IMR-90 (cell line): ENCODE data around the gene KLK5. TPM values are rescaled to one million over a fixed set of nuclear protein-coding genes. Genes with fewer than 3 reads are reported as not detected.

Experiments used
- ATAC-seq: fragments of 200-7000 bp; cut with Tn5 transposase; 2 replicates; pipeline ENCODE4 v1.9.1; 2020; ENCODE audit warnings: low read depth, mild to moderate bottlenecking, moderate library complexity
- BruUV-seq: library from RNA; stranded (reverse); fragments of 400-500 nt; replicated peaks from 2 replicates; lab custom pipeline; 2021; lab: Mats Ljungman, UMichigan
- CTCF ChIA-PET: fragments of 300-600 bp; formaldehyde crosslinking; extraction: SDS; loops from one replicate; lab custom pipeline; 2021; ENCODE audit warnings: antibody characterized with exemption; lab: Yijun Ruan, JAX
- POLR2A ChIA-PET: fragments of 300-600 bp; sonication (Branson Sonifier 250); formaldehyde crosslinking; loops from one replicate; lab custom pipeline; 2022; ENCODE audit warnings: antibody characterized with exemption; ENCODE audit not compliant: unreplicated experiment; lab: Charles Lee
- DNase-seq: peaks from one replicate; pipeline ENCODE4 v3.0.0; 2013
- H2AFZ ChIP-seq: replicated peaks from 2 replicates; pipeline ENCODE3; 2013; ENCODE audit warnings: low read length, mild to moderate bottlenecking; ENCODE audit not compliant: poor library complexity
- H2AK5ac ChIP-seq: 2 replicates; pipeline ENCODE4 v1.6.1; 2013; ENCODE audit warnings: low read depth, low read length, inconsistent platforms
- H2AK9ac ChIP-seq: replicated peaks from 2 replicates; pipeline ENCODE3; 2013; ENCODE audit warnings: mild to moderate bottlenecking, low read depth, low read length, moderate library complexity; ENCODE audit not compliant: poor library complexity
- H2BK120ac ChIP-seq: 2 replicates; pipeline ENCODE4 v1.6.1; 2013; ENCODE audit warnings: low read depth, low read length, inconsistent platforms
- H2BK15ac ChIP-seq: 3 replicates; pipeline ENCODE4 v1.6.1; 2013; ENCODE audit warnings: low read depth, low read length, inconsistent platforms
- H2BK20ac ChIP-seq: 2 replicates; pipeline ENCODE4 v1.6.1; 2013; ENCODE audit warnings: low read depth, mild to moderate bottlenecking, inconsistent platforms, low read length, moderate library complexity
- H2BK5ac ChIP-seq: 2 replicates; pipeline ENCODE4 v1.6.1; 2013; ENCODE audit warnings: mild to moderate bottlenecking, low read depth, low read length, inconsistent platforms; ENCODE audit not compliant: poor library complexity, severe bottlenecking
- H3K14ac ChIP-seq: replicated peaks from 2 replicates; pipeline ENCODE4 v1.6.1; 2013; ENCODE audit warnings: low read depth, low read length, inconsistent platforms
- H3K18ac ChIP-seq: 2 replicates; pipeline ENCODE4 v1.6.1; 2013; ENCODE audit warnings: low read depth, low read length, control low read depth
- H3K23ac ChIP-seq: 2 replicates; pipeline ENCODE4 v1.6.1; 2013; ENCODE audit warnings: low read depth, low read length, inconsistent platforms
- H3K27ac ChIP-seq: 2 replicates; pipeline ENCODE4 v1.5.1; 2013; ENCODE audit warnings: mild to moderate bottlenecking, control low read depth, low read length; ENCODE audit not compliant: insufficient read depth
- H3K27me3 ChIP-seq: 2 replicates; pipeline ENCODE4 v1.6.1; 2013; ENCODE audit warnings: low read length; ENCODE audit not compliant: control insufficient read depth, insufficient read depth
- H3K36me3 ChIP-seq: 2 replicates; pipeline ENCODE4 v1.6.1; 2013; ENCODE audit warnings: low read length, mixed read lengths; ENCODE audit not compliant: control insufficient read depth, insufficient read depth
- H3K4ac ChIP-seq: 2 replicates; pipeline ENCODE4 v1.6.1; 2013; ENCODE audit warnings: low read depth, low read length, inconsistent platforms
- H3K4me1 ChIP-seq: 2 replicates; pipeline ENCODE4 v1.6.1; 2013; ENCODE audit warnings: low read length, mixed read lengths; ENCODE audit not compliant: control insufficient read depth, insufficient read depth
- H3K4me2 ChIP-seq: 2 replicates; pipeline ENCODE4 v1.6.1; 2013; ENCODE audit warnings: low read depth, mild to moderate bottlenecking, control low read depth, low read length, moderate library complexity
- H3K4me3 ChIP-seq: 2 replicates; pipeline ENCODE4 v1.5.1; 2013; ENCODE audit warnings: low read depth, mild to moderate bottlenecking, control low read depth, low read length, moderate library complexity; ENCODE audit not compliant: insufficient read depth
- H3K56ac ChIP-seq: 2 replicates; pipeline ENCODE4 v1.6.1; 2013; ENCODE audit warnings: low read length, inconsistent platforms; ENCODE audit not compliant: insufficient read depth; ENCODE audit errors: extremely low read depth
- H3K79me1 ChIP-seq, 2 experiments: 2 replicates each; pipeline ENCODE4 v1.6.1; 2013; ENCODE audit warnings: low read length in 2 of 2, inconsistent platforms in 1 of 2, low read depth in 1 of 2
- H3K9ac ChIP-seq: 2 replicates; pipeline ENCODE4 v1.6.1; 2013; ENCODE audit warnings: low read depth, low read length, control low read depth
- H3K9me1 ChIP-seq: 2 replicates; pipeline ENCODE4 v1.6.1; 2013; ENCODE audit warnings: low read length, inconsistent platforms; ENCODE audit not compliant: insufficient read depth
- H3K9me3 ChIP-seq: 2 replicates; pipeline ENCODE4 v1.6.1; 2013; ENCODE audit warnings: low read length; ENCODE audit not compliant: control insufficient read depth, insufficient read depth
- H4K20me1 ChIP-seq: 2 replicates; pipeline ENCODE4 v1.6.1; 2013; ENCODE audit warnings: low read length, inconsistent platforms; ENCODE audit not compliant: insufficient read depth
- H4K5ac ChIP-seq: 2 replicates; pipeline ENCODE4 v1.6.1; 2013; ENCODE audit warnings: mild to moderate bottlenecking, low read depth, low read length, control low read depth
- H4K8ac ChIP-seq, 2 experiments: 2 replicates each; pipeline ENCODE4 v1.6.1; 2013; ENCODE audit warnings: low read depth in 2 of 2, low read length in 2 of 2, control low read depth in 1 of 2, inconsistent platforms in 1 of 2
- H4K91ac ChIP-seq: 2 replicates; pipeline ENCODE4 v1.6.1; 2013; ENCODE audit warnings: low read depth, low read length, inconsistent platforms; ENCODE audit not compliant: insufficient read depth
- BHLHE40 ChIP-seq: fragments of 150-350 bp; IDR thresholded peaks from 2 replicates; pipeline ENCODE4 v1.6.1; 2016; ENCODE audit warnings: mild to moderate bottlenecking, low read depth, low read length
- CEBPB ChIP-seq: IDR thresholded peaks from 2 replicates; pipeline ENCODE4 v1.6.1; 2012; ENCODE audit warnings: low read depth, low read length, improper control_type of control experiment
- CHD1 ChIP-seq: IDR thresholded peaks from 2 replicates; pipeline ENCODE4 v1.6.1; 2012; ENCODE audit warnings: low read depth, low read length, improper control_type of control experiment
- FOS ChIP-seq: fragments of 150-350 bp; IDR thresholded peaks from 2 replicates; pipeline ENCODE4 v1.6.1; 2016; ENCODE audit warnings: low read depth, low read length
- MAFK ChIP-seq: IDR thresholded peaks from 2 replicates; pipeline ENCODE4 v1.6.1; 2012; ENCODE audit warnings: low read depth, low read length, improper control_type of control experiment
- MAZ ChIP-seq: IDR thresholded peaks from 2 replicates; pipeline ENCODE4 v1.6.1; 2012; ENCODE audit warnings: low read depth, mild to moderate bottlenecking, low read length, improper control_type of control experiment, moderate library complexity, borderline replicate concordance
- MXI1 ChIP-seq: IDR thresholded peaks from 2 replicates; pipeline ENCODE4 v1.6.1; 2012; ENCODE audit warnings: low read depth, mild to moderate bottlenecking, low read length, moderate library complexity, borderline replicate concordance
- NFE2L2 ChIP-seq: fragments of 150-350 bp; IDR thresholded peaks from 2 replicates; pipeline ENCODE4 v1.6.1; 2016; ENCODE audit warnings: low read depth, mild to moderate bottlenecking, low read length
- POLR2A ChIP-seq: IDR thresholded peaks from 2 replicates; pipeline ENCODE4 v1.6.1; 2012; ENCODE audit warnings: mild to moderate bottlenecking, low read depth, low read length
- RAD21 ChIP-seq: IDR thresholded peaks from 2 replicates; pipeline ENCODE4 v1.6.1; 2012; ENCODE audit warnings: low read length, improper control_type of control experiment
- RCOR1 ChIP-seq: IDR thresholded peaks from 2 replicates; pipeline ENCODE4 v1.6.1; 2012; ENCODE audit warnings: mild to moderate bottlenecking, low read length, improper control_type of control experiment; ENCODE audit not compliant: insufficient replicate concordance
- RFX5 ChIP-seq: IDR thresholded peaks from 2 replicates; pipeline ENCODE4 v1.8.0; 2012; ENCODE audit warnings: low read depth, mild to moderate bottlenecking, low read length, moderate library complexity
- SMC3 ChIP-seq: fragments of 150-350 bp; IDR thresholded peaks from 2 replicates; pipeline ENCODE4 v1.6.1; 2016; ENCODE audit warnings: low read depth, mild to moderate bottlenecking, antibody characterized with exemption, low read length, moderate library complexity
- WGBS, 2 experiments: methylation state at CpG; one replicate each; pipeline versions ENCODE4 v1.1.5 to v1.1.7; 2013; ENCODE audit warnings: missing lambda C conversion rate in 2 of 2; ENCODE audit not compliant: insufficient read length in 1 of 2; ENCODE audit errors: extremely low coverage in 2 of 2; 5-methylcytosine and 5-hydroxymethylcytosine counted together
- dilution Hi-C: fragments of 300-500 bp; cut with HindIII; formaldehyde crosslinking; loops from one replicate; pipeline ENCODE4 v1.14.3; 2018; ENCODE audit warnings: low sequenced_read_pairs; ENCODE audit not compliant: unreplicated experiment
- in situ Hi-C: fragments of 300-500 bp; cut with MboI; formaldehyde crosslinking; loops from 3 replicates; pipeline ENCODE4 v1.14.3; 2019; ENCODE audit warnings: low sequenced_read_pairs, inconsistent platforms, mixed read lengths
- intact Hi-C: fragments of 100-400 bp; cut with micrococcal nuclease; formaldehyde crosslinking; loops from 2 replicates; pipeline ENCODE4 v1.10.0; 2022
- polyA plus RNA-seq, 3 experiments: library from polyadenylated mRNA; depleted of rRNA; stranded (reverse); fragments of >200 nt; gene quantifications; 2 replicates each; pipeline ENCODE4 v1.2.3, GENCODE V29; 2012; ENCODE audit warnings: low replicate concordance in 1 of 3
- total RNA-seq: library from RNA; depleted of rRNA; stranded (reverse); fragments of >200 nt; gene quantifications from 2 replicates; pipeline ENCODE4 v1.2.3, GENCODE V29; 2012
- TF ChIP-seq, protein P1 (sequence below): conservative IDR thresholded peaks from 2 replicates; pipeline ENCODE4 v1.5.1; 2012; ENCODE audit warnings: mild to moderate bottlenecking, low read depth, low read length, improper control_type of control experiment
- TF ChIP-seq, protein P2 (sequence below): fragments of 150-350 bp; IDR thresholded peaks from 2 replicates; pipeline ENCODE4 v1.6.1; 2017; ENCODE audit warnings: mild to moderate bottlenecking, antibody characterized with exemption, low read length, low read depth
- TF ChIP-seq, protein P3 (sequence below): fragments of 150-350 bp; IDR thresholded peaks from 2 replicates; pipeline ENCODE4 v1.6.1; 2016; ENCODE audit warnings: low read depth, mild to moderate bottlenecking, low read length, moderate library complexity, borderline replicate concordance

The KLK5 gene
- total and polyA plus RNA-seq, 2 of the 4 experiments (the other 2 are of a cell fraction), result not detected

- H3K9ac ChIP-seq, result no peak overlapping the region
- no peaks in the 10 kb centered on the region for H3K36me3 ChIP-seq
- no peaks in the 10 kb centered on the region for H3K27me3 ChIP-seq
- DNase-seq (no peak), ATAC-seq (no peak)
- H2AFZ ChIP-seq, result no peak overlapping the region
- ChIA-PET CTCF (no interaction called here), POLR2A (no interaction called here)
- no CpG with 5 or more reads among the region's 2 CpGs for WGBS, 2 experiments
- TF ChIP-seq SMC3 (no peak), CHD1 (no peak), BHLHE40 (no peak), RAD21 (no peak), FOS (no peak), RFX5 (no peak), POLR2A (no peak), RCOR1 (no peak), NFE2L2 (no peak), MAZ (no peak), MAFK (no peak), MXI1 (no peak), CEBPB (no peak)
- TF ChIP-seq, protein P1, sequence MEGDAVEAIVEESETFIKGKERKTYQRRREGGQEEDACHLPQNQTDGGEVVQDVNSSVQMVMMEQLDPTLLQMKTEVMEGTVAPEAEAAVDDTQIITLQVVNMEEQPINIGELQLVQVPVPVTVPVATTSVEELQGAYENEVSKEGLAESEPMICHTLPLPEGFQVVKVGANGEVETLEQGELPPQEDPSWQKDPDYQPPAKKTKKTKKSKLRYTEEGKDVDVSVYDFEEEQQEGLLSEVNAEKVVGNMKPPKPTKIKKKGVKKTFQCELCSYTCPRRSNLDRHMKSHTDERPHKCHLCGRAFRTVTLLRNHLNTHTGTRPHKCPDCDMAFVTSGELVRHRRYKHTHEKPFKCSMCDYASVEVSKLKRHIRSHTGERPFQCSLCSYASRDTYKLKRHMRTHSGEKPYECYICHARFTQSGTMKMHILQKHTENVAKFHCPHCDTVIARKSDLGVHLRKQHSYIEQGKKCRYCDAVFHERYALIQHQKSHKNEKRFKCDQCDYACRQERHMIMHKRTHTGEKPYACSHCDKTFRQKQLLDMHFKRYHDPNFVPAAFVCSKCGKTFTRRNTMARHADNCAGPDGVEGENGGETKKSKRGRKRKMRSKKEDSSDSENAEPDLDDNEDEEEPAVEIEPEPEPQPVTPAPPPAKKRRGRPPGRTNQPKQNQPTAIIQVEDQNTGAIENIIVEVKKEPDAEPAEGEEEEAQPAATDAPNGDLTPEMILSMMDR, result no peak
- TF ChIP-seq, protein P2, sequence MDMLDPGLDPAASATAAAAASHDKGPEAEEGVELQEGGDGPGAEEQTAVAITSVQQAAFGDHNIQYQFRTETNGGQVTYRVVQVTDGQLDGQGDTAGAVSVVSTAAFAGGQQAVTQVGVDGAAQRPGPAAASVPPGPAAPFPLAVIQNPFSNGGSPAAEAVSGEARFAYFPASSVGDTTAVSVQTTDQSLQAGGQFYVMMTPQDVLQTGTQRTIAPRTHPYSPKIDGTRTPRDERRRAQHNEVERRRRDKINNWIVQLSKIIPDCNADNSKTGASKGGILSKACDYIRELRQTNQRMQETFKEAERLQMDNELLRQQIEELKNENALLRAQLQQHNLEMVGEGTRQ, result no peak
- TF ChIP-seq, protein P3, sequence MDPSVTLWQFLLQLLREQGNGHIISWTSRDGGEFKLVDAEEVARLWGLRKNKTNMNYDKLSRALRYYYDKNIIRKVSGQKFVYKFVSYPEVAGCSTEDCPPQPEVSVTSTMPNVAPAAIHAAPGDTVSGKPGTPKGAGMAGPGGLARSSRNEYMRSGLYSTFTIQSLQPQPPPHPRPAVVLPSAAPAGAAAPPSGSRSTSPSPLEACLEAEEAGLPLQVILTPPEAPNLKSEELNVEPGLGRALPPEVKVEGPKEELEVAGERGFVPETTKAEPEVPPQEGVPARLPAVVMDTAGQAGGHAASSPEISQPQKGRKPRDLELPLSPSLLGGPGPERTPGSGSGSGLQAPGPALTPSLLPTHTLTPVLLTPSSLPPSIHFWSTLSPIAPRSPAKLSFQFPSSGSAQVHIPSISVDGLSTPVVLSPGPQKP, result no peak
- H2BK120ac ChIP-seq, result no peak overlapping the region
- H3K79me1 ChIP-seq, result no peaks in the 10 kb centered on the region
- no peaks in the 10 kb centered on the region for H4K20me1 ChIP-seq
- H2BK20ac ChIP-seq, result no peak overlapping the region
- H3K9me3 ChIP-seq, result peaks cover 4% of the 10 kb centered on the region
- BruUV-seq, result no TSS peak
- no peak overlapping the region for H2BK5ac ChIP-seq
- dilution Hi-C loops, result no loop called here
- H3K4me3 ChIP-seq, result no peak overlapping the region
- no peak overlapping the region for H2AK9ac ChIP-seq
- H3K18ac ChIP-seq, result no peak overlapping the region
- H4K5ac ChIP-seq, result no peak overlapping the region
- no peaks in the 10 kb centered on the region for H3K9me1 ChIP-seq
- H3K4me2 ChIP-seq, result no peak overlapping the region
- no peak overlapping the region for H3K14ac ChIP-seq
- H3K4ac ChIP-seq, result no peak overlapping the region
- H3K27ac ChIP-seq, result no peak overlapping the region
- H3K4me1 ChIP-seq, result no peaks in the 10 kb centered on the region
- H2BK15ac ChIP-seq, result no peak overlapping the region
- in situ Hi-C loops, result no loop called here
- no peak overlapping the region for H3K23ac ChIP-seq
- H2AK5ac ChIP-seq, result no peak overlapping the region
- H3K56ac ChIP-seq, result no peak overlapping the region
- H4K91ac ChIP-seq, result no peak overlapping the region
- intact Hi-C loops, result no loop called here
- H4K8ac ChIP-seq, result no peak overlapping the region
These were observed 39.8 kb upstream of the KLK5 start for GRCh38 chr19:50992666-50993035.
